Naive thymus-derived CD4-positive, alpha-beta T cell (primary cell): ENCODE data around the gene ANKS1B. TPM values are rescaled to one million over a fixed set of nuclear protein-coding genes. Genes with fewer than 3 reads are reported as not detected.

Source experiments
- ATAC-seq: fragments of 150-1000 bp; cut with Tn5 transposase; 2 replicates; pipeline ENCODE4 v1.10.0; 2021; ENCODE audit warnings: mild to moderate bottlenecking, moderate library complexity
- CTCF ChIA-PET: fragments of 350-600 bp; sonication (Branson Sonifier 250); formaldehyde crosslinking; loops from one replicate; lab custom pipeline; 2021; ENCODE audit warnings: antibody characterized with exemption; lab: Charles Lee
- POLR2A ChIA-PET: fragments of 350-600 bp; sonication (Branson Sonifier 250); formaldehyde crosslinking; loops from one replicate; lab custom pipeline; 2021; ENCODE audit warnings: antibody characterized with exemption, inconsistent platforms; lab: Charles Lee
- DNase-seq, 9 donors: peaks; one replicate each; pipeline versions ENCODE4 v3.0.0 to v3.0.0-alpha.2; 2020 to 2022; ENCODE audit warnings: mixed read lengths in 1 of 9
- H3K27ac ChIP-seq: one replicate; pipeline ENCODE4 v1.7.0; 2013; ENCODE audit warnings: mild to moderate bottlenecking, low read depth, low read length, moderate library complexity
- H3K27me3 ChIP-seq, 2 donors: one replicate each; pipeline ENCODE4 v1.7.0; 2013; ENCODE audit warnings: low read length in 2 of 2, mild to moderate bottlenecking in 2 of 2, moderate library complexity in 2 of 2; ENCODE audit not compliant: control insufficient read depth in 2 of 2, insufficient read depth in 2 of 2
- H3K36me3 ChIP-seq, 3 experiments: 1 replicate in 2 of 3; 2 replicates in 1 of 3; pipeline ENCODE4 v1.7.0; 2013; ENCODE audit warnings: low read length in 3 of 3, mild to moderate bottlenecking in 3 of 3, moderate library complexity in 1 of 3; ENCODE audit not compliant: insufficient read depth in 3 of 3, control insufficient read depth in 2 of 3
- H3K4me1 ChIP-seq, 2 donors: one replicate each; pipeline ENCODE4 v1.7.0; 2013; ENCODE audit warnings: low read length in 2 of 2, mild to moderate bottlenecking in 2 of 2, moderate library complexity in 1 of 2; ENCODE audit not compliant: control insufficient read depth in 2 of 2, insufficient read depth in 2 of 2
- H3K4me3 ChIP-seq: 2 replicates; pipeline ENCODE4 v1.7.0; 2013; ENCODE audit warnings: mild to moderate bottlenecking, low read length
- H3K9me3 ChIP-seq, 3 experiments: 1 replicate in 2 of 3; 2 replicates in 1 of 3; pipeline ENCODE4 v1.7.0; 2013; ENCODE audit warnings: low read length in 3 of 3; ENCODE audit not compliant: control insufficient read depth in 2 of 3
- H3K27ac Mint-ChIP-seq, 9 donors: one replicate each; pipeline ENCODE4 v1.8.0; 2020 to 2022; ENCODE audit warnings: mixed read lengths in 9 of 9, mild to moderate bottlenecking in 8 of 9, moderate library complexity in 5 of 9, inconsistent platforms in 2 of 9
- H3K27me3 Mint-ChIP-seq, 5 donors: one replicate each; pipeline ENCODE4 v1.8.0; 2021 to 2022; ENCODE audit warnings: mixed read lengths in 5 of 5, mild to moderate bottlenecking in 1 of 5
- H3K36me3 Mint-ChIP-seq, 5 donors: one replicate each; pipeline ENCODE4 v1.8.0; 2020 to 2022; ENCODE audit warnings: mixed read lengths in 5 of 5, mild to moderate bottlenecking in 3 of 5, inconsistent platforms in 1 of 5
- H3K4me1 Mint-ChIP-seq, 7 donors: one replicate each; pipeline ENCODE4 v1.8.0; 2020 to 2022; ENCODE audit warnings: mixed read lengths in 7 of 7, mild to moderate bottlenecking in 3 of 7, inconsistent platforms in 1 of 7
- H3K4me3 Mint-ChIP-seq, 10 donors: one replicate each; pipeline ENCODE4 v1.8.0; 2020 to 2022; ENCODE audit warnings: mild to moderate bottlenecking in 10 of 10, mixed read lengths in 10 of 10, moderate library complexity in 6 of 10, inconsistent platforms in 2 of 10
- H3K9me3 Mint-ChIP-seq, 11 donors: one replicate each; pipeline ENCODE4 v1.8.0; 2020 to 2022; ENCODE audit warnings: mixed read lengths in 11 of 11, mild to moderate bottlenecking in 4 of 11, inconsistent platforms in 1 of 11, moderate library complexity in 1 of 11
- intact Hi-C, 2 donors: fragments of 100-400 bp; cut with micrococcal nuclease; formaldehyde crosslinking; loops; one replicate each; pipeline ENCODE4 v1.15.1; 2023
- polyA plus RNA-seq, 2 donors: library from polyadenylated mRNA; unstranded; fragments of 300-500 nt; fragmentation: Illumina TruSeq; gene quantifications; one replicate each; pipeline ENCODE4 v1.2.3, GENCODE V29; 2021
- total RNA-seq, 6 experiments: library from RNA in 5 of 6; stranded (reverse) in 5 of 6; gene quantifications; 1 replicate in 5 of 6; 2 replicates in 1 of 6; pipeline ENCODE4 v1.2.3 and lab custom pipeline; 2021 to 2026

The ANKS1B gene
- total and polyA plus RNA-seq, 7 experiments from 2014 or later: 0.97 TPM; not detected in 6

DNA sequence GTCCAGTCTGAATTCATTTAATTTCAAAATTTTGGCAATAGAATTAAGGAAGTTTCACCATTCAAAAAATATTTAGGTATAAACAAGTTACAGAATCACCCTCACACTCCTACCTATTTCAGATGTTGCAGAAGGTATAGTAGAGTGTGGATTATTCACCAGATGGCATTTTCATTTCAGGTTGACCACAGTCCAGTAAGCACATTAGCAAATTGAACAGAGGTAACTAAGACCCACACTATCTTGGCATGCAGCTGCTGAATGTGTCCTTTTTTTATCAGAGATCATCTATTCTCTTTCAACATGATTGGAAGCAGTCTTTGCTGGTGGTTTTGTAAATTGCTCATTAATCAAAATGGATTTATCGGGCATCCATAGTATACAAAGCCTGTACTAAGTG lies 488.9 kb downstream of the ANKS1B start:
- no peaks in the 10 kb centered on the region for H3K4me1 ChIP-seq
- H3K27me3 Mint-ChIP-seq: no peaks in the 10 kb centered on the region

GRCh38 chr12:99493197-99493596 lies 491.5 kb downstream of the ANKS1B start:
- Mint-ChIP-seq H3K27ac (no peak overlapping the region), H3K9me3 (peaks cover 0 to 16% (median 6%) of the 10 kb centered on the region in 11 donors)

More for the DNA sequence above, 488.9 kb downstream of the ANKS1B start:
- no peaks in the 10 kb centered on the region for H3K4me1 Mint-ChIP-seq
- no peak overlapping the region for H3K27ac Mint-ChIP-seq
- Histone ChIP-seq H3K27ac (no peak overlapping the region), H3K4me3 (no peak overlapping the region), H3K27me3 (no peaks in the 10 kb centered on the region), H3K9me3 (no peaks in the 10 kb centered on the region), H3K36me3 (no peaks in the 10 kb centered on the region)
- intact Hi-C loops: no loop called here
- CTCF ChIA-PET: no interaction called here
- DNase-seq (no peak), ATAC-seq (no peak)
- H3K4me3 Mint-ChIP-seq: no peak overlapping the region
- POLR2A ChIA-PET: no interaction called here
- no peaks in the 10 kb centered on the region for H3K36me3 Mint-ChIP-seq
- peaks cover 0 to 24% (median 8%) of the 10 kb centered on the region in 11 donors for H3K9me3 Mint-ChIP-seq

GRCh38 chr12:99486277-99486676 lies 498.5 kb downstream of the ANKS1B start:
- no peak overlapping the region for H3K4me3 Mint-ChIP-seq
- Histone ChIP-seq H3K4me3 (no peak overlapping the region), H3K27ac (no peak overlapping the region), H3K9me3 (no peaks in the 10 kb centered on the region), H3K36me3 (no peaks in the 10 kb centered on the region), H3K27me3 (no peaks in the 10 kb centered on the region), H3K4me1 (no peaks in the 10 kb centered on the region)
- peaks cover 2 to 46% (median 12%) of the 10 kb centered on the region in 11 donors for H3K9me3 Mint-ChIP-seq
- no peaks in the 10 kb centered on the region for H3K27me3 Mint-ChIP-seq
- intact Hi-C loops: no loop called here
- no peaks in the 10 kb centered on the region for H3K4me1 Mint-ChIP-seq
- no peak overlapping the region for H3K27ac Mint-ChIP-seq
- DNase-seq: no peak
- CTCF ChIA-PET: no interaction called here
- ATAC-seq: no peak
- POLR2A ChIA-PET: no interaction called here
- H3K36me3 Mint-ChIP-seq: no peaks in the 10 kb centered on the region

More at GRCh38 chr12:99493197-99493596, 491.5 kb downstream of the ANKS1B start:
- ChIA-PET POLR2A (no interaction called here), CTCF (no interaction called here)
- ATAC-seq: no peak
- no peaks in the 10 kb centered on the region for H3K27me3 Mint-ChIP-seq
- Histone ChIP-seq H3K27me3 (no peaks in the 10 kb centered on the region), H3K4me1 (no peaks in the 10 kb centered on the region), H3K27ac (no peak overlapping the region), H3K36me3 (no peaks in the 10 kb centered on the region), H3K4me3 (no peak overlapping the region), H3K9me3 (no peaks in the 10 kb centered on the region)
- no peaks in the 10 kb centered on the region for H3K36me3 Mint-ChIP-seq
- no peak for DNase-seq
- H3K4me1 Mint-ChIP-seq: no peaks in the 10 kb centered on the region
- intact Hi-C loops: no loop called here
- no peak overlapping the region for H3K4me3 Mint-ChIP-seq

GRCh38 chr12:99479149-99479548 lies 505.6 kb downstream of the ANKS1B start:
- no peak overlapping the region for H3K27ac Mint-ChIP-seq
- no peaks in the 10 kb centered on the region for H3K27me3 Mint-ChIP-seq
- ATAC-seq (no peak), DNase-seq (no peak)
- ChIA-PET POLR2A (no interaction called here), CTCF (no interaction called here)
- no peaks in the 10 kb centered on the region for H3K27me3 ChIP-seq
- no peaks in the 10 kb centered on the region for H3K4me1 Mint-ChIP-seq
- H3K36me3 Mint-ChIP-seq: no peaks in the 10 kb centered on the region
- no peak overlapping the region for H3K4me3 Mint-ChIP-seq
- H3K4me3 ChIP-seq: no peak overlapping the region
- no peaks in the 10 kb centered on the region for H3K4me1 ChIP-seq
- H3K9me3 ChIP-seq: no peaks in the 10 kb centered on the region
- peaks cover 0 to 27% (median 5%) of the 10 kb centered on the region in 11 donors for H3K9me3 Mint-ChIP-seq
- intact Hi-C loops: no loop called here
- H3K36me3 ChIP-seq: no peaks in the 10 kb centered on the region
- H3K27ac ChIP-seq: no peak overlapping the region

- ChIA-PET POLR2A (no interaction called here), CTCF (no interaction called here)
- no peaks in the 10 kb centered on the region for H3K36me3 ChIP-seq
- no peaks in the 10 kb centered on the region for H3K9me3 ChIP-seq
- Mint-ChIP-seq H3K36me3 (no peaks in the 10 kb centered on the region), H3K4me1 (no peaks in the 10 kb centered on the region), H3K27ac (no peak overlapping the region), H3K4me3 (no peak overlapping the region), H3K9me3 (peaks cover 0 to 12% (median 2%) of the 10 kb centered on the region in 11 donors), H3K27me3 (no peaks in the 10 kb centered on the region)
- DNase-seq (no peak), ATAC-seq (no peak)
- H3K27me3 ChIP-seq: no peaks in the 10 kb centered on the region
- intact Hi-C loops: no loop called here
- H3K4me1 ChIP-seq: no peaks in the 10 kb centered on the region
- no peak overlapping the region for H3K27ac ChIP-seq
- H3K4me3 ChIP-seq: no peak overlapping the region
Measured at GRCh38 chr12:99476956-99477355, 507.8 kb downstream of the ANKS1B start.

GRCh38 chr12:99455350-99456035 lies 529.2 kb downstream of the ANKS1B start:
- H3K4me3 ChIP-seq: no peak overlapping the region
- ATAC-seq (no peak), DNase-seq (no peak)
- Mint-ChIP-seq H3K9me3 (peaks cover 0 to 29% (median 8%) of the 10 kb centered on the region in 11 donors), H3K27ac (no peak overlapping the region), H3K4me3 (no peak overlapping the region), H3K4me1 (no peaks in the 10 kb centered on the region), H3K27me3 (no peaks in the 10 kb centered on the region), H3K36me3 (no peaks in the 10 kb centered on the region)
- CTCF ChIA-PET: no interaction called here
- H3K36me3 ChIP-seq: no peaks in the 10 kb centered on the region
- no peaks in the 10 kb centered on the region for H3K9me3 ChIP-seq
- no peak overlapping the region for H3K27ac ChIP-seq
- POLR2A ChIA-PET: no interaction called here
- no peaks in the 10 kb centered on the region for H3K27me3 ChIP-seq
- intact Hi-C loops: no loop called here
- H3K4me1 ChIP-seq: no peaks in the 10 kb centered on the region

GRCh38 chr12:99454539-99455172 lies 530.1 kb downstream of the ANKS1B start:
- ChIA-PET POLR2A (no interaction called here), CTCF (no interaction called here)
- intact Hi-C loops: no loop called here
- no peaks in the 10 kb centered on the region for H3K9me3 ChIP-seq
- H3K4me3 ChIP-seq: no peak overlapping the region
- no peaks in the 10 kb centered on the region for H3K36me3 Mint-ChIP-seq
- no peak for DNase-seq
- no peak for ATAC-seq
- no peak overlapping the region for H3K27ac Mint-ChIP-seq
- H3K9me3 Mint-ChIP-seq: peaks cover 0 to 25% (median 8%) of the 10 kb centered on the region in 11 donors
- no peaks in the 10 kb centered on the region for H3K4me1 ChIP-seq
- no peak overlapping the region for H3K27ac ChIP-seq
- H3K36me3 ChIP-seq: no peaks in the 10 kb centered on the region
- H3K27me3 Mint-ChIP-seq: no peaks in the 10 kb centered on the region
- H3K27me3 ChIP-seq: no peaks in the 10 kb centered on the region
- H3K4me1 Mint-ChIP-seq: no peaks in the 10 kb centered on the region
- no peak overlapping the region for H3K4me3 Mint-ChIP-seq
